ENCODE results near the gene TRPM2. TPM values are rescaled to one million over a fixed set of nuclear protein-coding genes. Genes with fewer than 3 reads are reported as not detected.

Gene TRPM2
- total RNA-seq, 2 experiments from 2014 or later: 1.9 to 2.9 TPM

DNA sequence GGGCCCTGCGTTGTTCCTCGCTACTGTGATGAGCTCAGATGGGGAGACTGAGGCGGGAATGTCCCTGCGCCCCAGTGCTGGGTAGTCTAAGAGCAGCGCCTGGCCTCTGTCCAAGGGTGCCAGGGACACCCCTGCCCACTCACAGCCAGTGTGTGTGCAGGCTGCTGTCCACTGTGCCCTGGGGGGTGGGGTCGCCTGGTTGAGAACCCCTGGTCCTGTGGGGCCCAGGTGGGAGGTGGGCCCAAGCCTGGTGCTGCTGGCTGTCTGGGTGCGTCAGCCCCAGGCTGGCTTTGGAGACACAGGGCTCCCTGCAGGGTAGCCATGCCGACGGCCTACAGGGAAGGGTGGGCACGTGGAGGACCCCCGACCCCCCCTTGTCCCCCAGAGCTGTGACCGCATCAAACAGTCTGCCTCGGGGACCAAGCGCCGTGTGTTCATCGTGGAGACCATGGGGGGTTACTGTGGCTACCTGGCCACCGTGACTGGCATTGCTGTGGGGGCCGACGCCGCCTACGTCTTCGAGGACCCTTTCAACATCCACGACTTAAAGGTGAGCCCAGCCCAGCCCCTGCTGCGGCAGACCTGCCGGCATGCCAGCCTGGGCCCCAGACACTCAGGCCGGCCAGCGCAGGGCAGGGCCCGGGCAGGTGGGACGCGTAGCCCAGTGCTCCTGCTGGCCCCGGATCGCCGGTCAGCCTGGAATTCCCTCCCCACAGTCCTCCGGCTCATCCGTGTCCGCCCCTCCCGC, 29.1 kb upstream of the TRPM2 start:
- CTCF ChIA-PET: no interaction called here
- no peak overlapping the region for H3K27ac ChIP-seq (ENCODE audit: low read depth in 1 of 2, low read length in 2 of 2)
- H3K4me1 ChIP-seq (ENCODE audit: insufficient read depth, low read length): no peaks in the 10 kb centered on the region
- no peaks in the 10 kb centered on the region for H3K27me3 ChIP-seq (ENCODE audit: control insufficient read depth in 1 of 2, insufficient read depth in 2 of 2, low read length in 2 of 2)
- ATAC-seq (ENCODE audit: poor library complexity) (no peak), DNase-seq (no peak)
- POLR2A ChIA-PET: no interaction called here
- Mint-ChIP-seq H3K27ac (no peak overlapping the region), H3K4me1 (ENCODE audit: low read depth) (no peaks in the 10 kb centered on the region), H3K4me3 (no peak overlapping the region), H3K27me3 (no peaks in the 10 kb centered on the region), H3K36me3 (ENCODE audit: low read depth) (peaks cover 26% of the 10 kb centered on the region), H3K9me3 (no peaks in the 10 kb centered on the region)
- intact Hi-C loops (cut with DNase I, micrococcal nuclease): no loop called here
- H3K36me3 ChIP-seq (ENCODE audit: insufficient read depth, low read length): peaks cover 57% of the 10 kb centered on the region
- no peak for TF ChIP-seq CTCF (IDR thresholded peaks at IDR 0.05)
- no peak overlapping the region for H3K4me3 ChIP-seq (ENCODE audit: low read length)
- no peaks in the 10 kb centered on the region for H3K9me3 ChIP-seq (ENCODE audit: control insufficient read depth in 1 of 2, insufficient read depth in 1 of 2, low read length in 2 of 2)

GRCh38 chr21:44324854-44325107, 28.6 kb upstream of the TRPM2 start:
- H3K4me3 Mint-ChIP-seq: no peak overlapping the region
- H3K27ac ChIP-seq (ENCODE audit: low read depth in 1 of 2, low read length in 2 of 2): no peak overlapping the region
- intact Hi-C loops (cut with DNase I, micrococcal nuclease): no loop called here
- DNase-seq (no peak), ATAC-seq (ENCODE audit: poor library complexity) (no peak)
- no peaks in the 10 kb centered on the region for H3K27me3 ChIP-seq (ENCODE audit: control insufficient read depth in 1 of 2, insufficient read depth in 2 of 2, low read length in 2 of 2)
- H3K36me3 Mint-ChIP-seq (ENCODE audit: low read depth): peaks cover 26% of the 10 kb centered on the region
- no peaks in the 10 kb centered on the region for H3K4me1 ChIP-seq (ENCODE audit: insufficient read depth, low read length)
- H3K27me3 Mint-ChIP-seq: no peaks in the 10 kb centered on the region
- ChIA-PET POLR2A (no interaction called here), CTCF (no interaction called here)
- H3K27ac Mint-ChIP-seq: no peak overlapping the region
- H3K4me3 ChIP-seq (ENCODE audit: low read length): no peak overlapping the region
- no peaks in the 10 kb centered on the region for H3K9me3 ChIP-seq (ENCODE audit: control insufficient read depth in 1 of 2, insufficient read depth in 1 of 2, low read length in 2 of 2)
- H3K4me1 Mint-ChIP-seq (ENCODE audit: low read depth): no peaks in the 10 kb centered on the region
- no peaks in the 10 kb centered on the region for H3K9me3 Mint-ChIP-seq
- H3K36me3 ChIP-seq (ENCODE audit: insufficient read depth, low read length): peaks cover 54% of the 10 kb centered on the region
- TF ChIP-seq CTCF (IDR thresholded peaks at IDR 0.05): no peak

DNA sequence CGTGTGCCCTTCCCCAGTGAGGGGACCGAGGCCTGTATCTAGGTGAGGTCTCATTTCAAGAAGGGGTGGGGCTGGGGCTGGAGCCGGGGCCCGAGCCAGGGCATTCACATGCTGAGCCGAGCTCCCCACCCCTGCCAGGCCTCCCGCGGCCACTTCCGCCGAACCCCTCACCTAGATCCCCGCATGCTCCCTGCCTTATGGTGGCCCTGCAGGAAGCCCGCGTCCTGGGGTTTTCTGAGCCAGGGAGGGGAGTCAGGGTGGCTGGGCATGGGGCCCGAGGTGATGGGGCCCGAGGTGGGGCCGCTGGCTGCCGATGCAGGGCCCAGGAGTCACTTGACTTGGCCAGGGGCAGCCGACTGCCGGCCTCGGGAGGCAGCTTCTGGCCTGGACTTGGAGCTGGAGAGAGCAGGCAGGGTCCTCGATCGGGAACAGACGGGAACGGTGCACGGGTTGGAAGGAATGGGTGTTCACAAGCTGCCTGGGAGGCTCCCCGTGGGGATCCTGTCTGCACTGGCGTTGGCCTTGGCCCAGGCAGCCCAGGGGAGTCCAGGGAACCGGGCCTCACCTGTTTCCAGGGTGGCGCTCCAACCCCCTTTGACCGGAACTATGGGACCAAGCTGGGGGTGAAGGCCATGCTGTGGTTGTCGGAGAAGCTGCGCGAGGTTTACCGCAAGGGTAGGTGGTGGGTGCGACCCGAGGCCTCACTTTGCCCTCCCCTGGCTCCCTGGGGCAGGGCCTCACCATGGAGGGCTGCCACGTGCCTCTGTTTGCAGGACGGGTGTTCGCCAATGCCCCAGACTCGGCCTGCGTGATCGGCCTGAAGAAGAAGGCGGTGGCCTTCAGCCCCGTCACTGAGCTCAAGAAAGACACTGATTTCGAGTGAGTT, 27.8 kb upstream of the TRPM2 start:
- H3K27ac ChIP-seq (ENCODE audit: low read depth in 1 of 2, low read length in 2 of 2): no peak overlapping the region
- Mint-ChIP-seq H3K4me1 (ENCODE audit: low read depth) (no peaks in the 10 kb centered on the region), H3K27me3 (no peaks in the 10 kb centered on the region), H3K27ac (no peak overlapping the region), H3K4me3 (no peak overlapping the region), H3K9me3 (no peaks in the 10 kb centered on the region), H3K36me3 (ENCODE audit: low read depth) (peaks cover 21% of the 10 kb centered on the region)
- no peaks in the 10 kb centered on the region for H3K9me3 ChIP-seq (ENCODE audit: control insufficient read depth in 1 of 2, insufficient read depth in 1 of 2, low read length in 2 of 2)
- H3K4me1 ChIP-seq (ENCODE audit: insufficient read depth, low read length): no peaks in the 10 kb centered on the region
- peaks cover 49% of the 10 kb centered on the region for H3K36me3 ChIP-seq (ENCODE audit: insufficient read depth, low read length)
- DNase-seq: no peak
- intact Hi-C loops (cut with DNase I, micrococcal nuclease): no loop called here
- H3K4me3 ChIP-seq (ENCODE audit: low read length): no peak overlapping the region
- ChIA-PET CTCF (no interaction called here), POLR2A (no interaction called here)
- H3K27me3 ChIP-seq (ENCODE audit: control insufficient read depth in 1 of 2, insufficient read depth in 2 of 2, low read length in 2 of 2): no peaks in the 10 kb centered on the region
- no peak for TF ChIP-seq CTCF (IDR thresholded peaks at IDR 0.05)
- ATAC-seq (ENCODE audit: poor library complexity): no peak
